ENCODE results near the gene STEAP1. TPM values are rescaled to one million over a fixed set of nuclear protein-coding genes. Genes with fewer than 3 reads are reported as not detected.
A peak's percentile ranks its signal among the peaks of the same experiment; 100 is the strongest.

The STEAP1 gene
- total RNA-seq, 1 donor from 2014 or later = 16.3 TPM

- DNase-seq = peak; percentile 87
Observed at GRCh38 chr7:90211391-90212148, 57.3 kb downstream of the STEAP1 start, which contains the start of gene STEAP2. Gene STEAP2, plus strand, starts transcription at chr7:90211740. Its CDS starts 13,343 bp downstream, at chr7:90225083.

DNA sequence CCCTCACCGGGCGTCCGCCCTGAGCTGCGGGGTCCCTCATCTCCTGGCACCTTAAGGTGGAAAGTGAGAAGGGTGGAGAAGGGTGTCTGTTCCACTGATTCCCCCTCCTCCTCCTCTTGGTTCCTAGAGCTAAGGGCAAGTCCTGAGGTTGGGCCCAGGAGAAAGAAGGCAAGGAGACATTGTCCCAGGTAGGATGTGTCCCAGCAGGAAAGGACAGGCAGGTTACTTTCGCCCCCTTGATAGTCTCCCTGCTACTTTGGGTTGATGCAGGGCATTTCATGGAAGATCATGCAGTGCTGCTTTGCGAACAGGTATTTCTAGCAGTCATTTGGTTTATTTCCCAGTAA lies 57.9 kb downstream of the STEAP1 start:
- DNase-seq = no peak

GRCh38 chr7:90213521-90213920 lies 59.3 kb downstream of the STEAP1 start:
- DNase-seq = no peak

Other genes starting within 250 kb of the STEAP1 start
- gene STEAP2, start 57.3 kb downstream of the STEAP1 start, total RNA-seq = 14.6 TPM
- gene CFAP69, start 90.7 kb downstream of the STEAP1 start, total RNA-seq = 15.3 TPM
- not detected for gene FAM237B, start 166.8 kb downstream of the STEAP1 start, total RNA-seq
- gene GTPBP10, start 192.2 kb downstream of the STEAP1 start, total RNA-seq = 13.3 TPM
- gene CLDN12, start 249.0 kb downstream of the STEAP1 start, total RNA-seq = 22.7 TPM

Data from skin of body (tissue), 2 donors.